ENCODE data around the gene HNRNPDL. TPM values are rescaled to one million over a fixed set of nuclear protein-coding genes. Genes with fewer than 3 reads are reported as not detected.

Gene HNRNPDL
- total and polyA plus RNA-seq, 2 of the 13 experiments (the other 11 are each of a cell fraction or from before 2014, with no cell fraction given), result 167 to 414 TPM

GRCh38 chr4:82373816-82374625 is 56.2 kb downstream of the HNRNPDL start, which contains the start of gene HNRNPD (continued):
- TF ChIP-seq MYNN (CRISPR knock-in tag; IDR thresholded peaks at IDR 0.05; ENCODE audit: low read depth) (0 out of 2 replicates have a peak, but pooled peaks have one; percentile 82), THAP7 (CRISPR knock-in tag; IDR thresholded peaks at IDR 0.05) (peak; percentile 84; the same call in 1 of the 2 replicates), BRF2 (CRISPR knock-in tag; IDR thresholded peaks at IDR 0.05) (peak; percentile 38; the same call in 1 of the 2 replicates), HMG20B (CRISPR knock-in tag; conservative IDR thresholded peaks at IDR 0.05) (peak; percentile 90), IRX3 (CRISPR knock-in tag; IDR thresholded peaks at IDR 0.05; ENCODE audit: borderline replicate concordance, low read depth) (no peak), ELF4 (CRISPR knock-in tag; IDR thresholded peaks at IDR 0.05; ENCODE audit: borderline replicate concordance) (peak; percentile 82), ZNF446 (CRISPR knock-in tag; IDR thresholded peaks at IDR 0.05) (no peak), RARA (CRISPR knock-in tag; IDR thresholded peaks at IDR 0.05) (peak; percentile 39; the same call in 1 of the 2 replicates), DZIP1 (CRISPR knock-in tag; IDR thresholded peaks at IDR 0.05) (no peak), MIER3 (CRISPR knock-in tag; IDR thresholded peaks at IDR 0.05; ENCODE audit: borderline replicate concordance) (peak; percentile 64; the same call in 1 of the 2 replicates), SATB2 (CRISPR knock-in tag; IDR thresholded peaks at IDR 0.05) (0 out of 2 replicates have a peak, but pooled peaks have one; percentile 45), HOXA3 (CRISPR knock-in tag; IDR thresholded peaks at IDR 0.05) (peak; percentile 96), SYNCRIP (IDR thresholded peaks at IDR 0.05; ENCODE audit: insufficient read depth, low read depth, low read length) (no peak), EED (CRISPR knock-in tag; IDR thresholded peaks at IDR 0.05) (no peak), PLRG1 (conservative IDR thresholded peaks at IDR 0.05) (no peak), THYN1 (CRISPR knock-in tag; IDR thresholded peaks at IDR 0.05; ENCODE audit: borderline replicate concordance, low read depth) (no peak), CHD4 (IDR thresholded peaks at IDR 0.05; ENCODE audit: borderline replicate concordance, low read length) (no peak), PRDM10 (CRISPR knock-in tag; IDR thresholded peaks at IDR 0.05; ENCODE audit: low read depth) (peak; percentile 56; the same call in 1 of the 2 replicates), ZNF367 (CRISPR knock-in tag; IDR thresholded peaks at IDR 0.05; ENCODE audit: borderline replicate concordance) (peak; percentile 76; the same call in 1 of the 2 replicates), HNRNPK (IDR thresholded peaks at IDR 0.05; ENCODE audit: low read depth, low read length, poor library complexity, severe bottlenecking) (peak; percentile 95)
